Kidney (tissue), 14 donors: Measurements from ENCODE around the gene KSR1. TPM values are rescaled to one million over a fixed set of nuclear protein-coding genes. Genes with fewer than 3 reads are reported as not detected.

Experiments used
- DNase-seq, 5 donors: peaks; one replicate each; pipeline ENCODE4 v3.0.0-alpha.2; 2013 to 2020
- FAIRE-seq: peaks from 2 replicates; lab custom pipeline; 2012; peaks lifted over from hg19 to GRCh38; lab: Jason Lieb, UNC
- H3K27ac ChIP-seq, 2 donors: one replicate each; pipeline ENCODE4 v1.7.0; 2013; ENCODE audit warnings: low read depth in 2 of 2, low read length in 2 of 2, inconsistent platforms in 1 of 2
- H3K27me3 ChIP-seq: one replicate; pipeline ENCODE4 v1.7.1; 2013; ENCODE audit warnings: low read length, inconsistent platforms; ENCODE audit not compliant: control insufficient read depth, insufficient read depth
- H3K36me3 ChIP-seq, 3 donors: one replicate each; pipeline versions ENCODE4 v1.7.0 to v1.7.1; 2013; ENCODE audit warnings: low read length in 3 of 3, control low read depth in 1 of 3, inconsistent platforms in 1 of 3; ENCODE audit not compliant: insufficient read depth in 3 of 3, control insufficient read depth in 2 of 3
- H3K4me1 ChIP-seq, 3 donors: one replicate each; pipeline versions ENCODE4 v1.7.0 to v1.7.1; 2013; ENCODE audit warnings: low read length in 3 of 3, inconsistent platforms in 1 of 3, low read depth in 1 of 3; ENCODE audit not compliant: control insufficient read depth in 2 of 3, insufficient read depth in 2 of 3
- H3K4me3 ChIP-seq, 3 donors: one replicate each; pipeline versions ENCODE4 v1.7.0 to v1.8.1; 2013; ENCODE audit warnings: low read length in 3 of 3, control low read depth in 1 of 3, inconsistent platforms in 1 of 3
- H3K9ac ChIP-seq, 3 donors: one replicate each; pipeline versions ENCODE4 v1.7.0 to v1.7.1; 2013; ENCODE audit warnings: low read length in 3 of 3, control low read depth in 1 of 3, inconsistent platforms in 1 of 3
- H3K9me3 ChIP-seq, 3 donors: one replicate each; pipeline versions ENCODE4 v1.7.0 to v1.7.1; 2013; ENCODE audit warnings: low read length in 3 of 3, control low read depth in 1 of 3, inconsistent platforms in 1 of 3; ENCODE audit not compliant: control insufficient read depth in 2 of 3, insufficient read depth in 1 of 3
- CTCF ChIP-seq: IDR thresholded peaks from 3 replicates; pipeline ENCODE4 v1.5.1; 2012; ENCODE audit warnings: mild to moderate bottlenecking, moderate library complexity, borderline replicate concordance; ENCODE audit not compliant: insufficient read depth; ENCODE audit errors: extremely low read depth
- intact Hi-C: fragments of 100-400 bp; cut with DNase I; formaldehyde crosslinking; loops from one replicate; pipeline ENCODE4 v1.11.1; 2022
- polyA plus RNA-seq: library from polyadenylated mRNA; stranded (reverse); fragments of 350-450 nt; fragmentation: Illumina TruSeq; extraction: RNeasy Lipid Tissue Mini Kit (QIAGEN cat#74804); gene quantifications from one replicate; pipeline ENCODE4 v1.2.3, GENCODE V29; 2014; ENCODE audit warnings: low read depth, low replicate concordance; ENCODE audit not compliant: insufficient read depth
- total RNA-seq: library from RNA; stranded (reverse); fragmentation: NEBNext Ultra II Directional; extraction: Animal tissue kit (Norgen Biotek cat#: 25700); gene quantifications from one replicate; pipeline ENCODE4 v1.2.1, GENCODE V29; 2021
- donor health status: control.
- donor health status: control.
- donor health status: control.
- donor health status: control.
- donor health status: control.
- donor health status: DM: yes; HTN: yes; CAD: no.
- donor health status: Normal renal cell carcinoma (clear cell type).

KSR1 gene
- total and polyA plus RNA-seq, 2 donors from 2014 or later: 11.7 to 97.3 TPM

GRCh38 chr17:27568811-27569210 lies 112.6 kb downstream of the KSR1 start:
- Histone ChIP-seq H3K27ac (no peak overlapping the region), H3K4me1 (peaks cover 0 to 31% (median 27%) of the 10 kb centered on the region in 3 donors), H3K27me3 (no peaks in the 10 kb centered on the region), H3K9ac (no peak overlapping the region), H3K36me3 (no peaks in the 10 kb centered on the region), H3K4me3 (no peak overlapping the region), H3K9me3 (no peaks in the 10 kb centered on the region)
- no peak for TF ChIP-seq CTCF
- no peak for FAIRE-seq
- no peak for DNase-seq
- intact Hi-C loops: no loop called here

GRCh38 chr17:27569257-27569722 lies 113.0 kb downstream of the KSR1 start:
- Histone ChIP-seq H3K4me3 (no peak overlapping the region), H3K4me1 (peaks cover 0 to 31% (median 27%) of the 10 kb centered on the region in 3 donors), H3K36me3 (no peaks in the 10 kb centered on the region), H3K27ac (no peak overlapping the region), H3K27me3 (no peaks in the 10 kb centered on the region), H3K9ac (peak overlapping the region in 1 of 3 donors; percentile 14), H3K9me3 (no peaks in the 10 kb centered on the region)
- FAIRE-seq: no peak
- peak; percentile 32 for TF ChIP-seq CTCF
- peak in 1 of 5 donors; percentile 57 for DNase-seq
- intact Hi-C loops: no loop called here

GRCh38 chr17:27569884-27570577 lies 113.8 kb downstream of the KSR1 start:
- peak in 1 of 5 donors; percentile 62 for DNase-seq
- Histone ChIP-seq H3K9me3 (no peaks in the 10 kb centered on the region), H3K27me3 (no peaks in the 10 kb centered on the region), H3K36me3 (no peaks in the 10 kb centered on the region), H3K9ac (peak overlapping the region in 1 of 3 donors; percentile 14), H3K27ac (no peak overlapping the region), H3K4me3 (no peak overlapping the region), H3K4me1 (peaks cover 0 to 31% (median 30%) of the 10 kb centered on the region in 3 donors)
- FAIRE-seq: no peak
- intact Hi-C loops: no loop called here
- TF ChIP-seq CTCF: no peak
